Measurements from ENCODE around the gene ZNF354B. TPM values are rescaled to one million over a fixed set of nuclear protein-coding genes. Genes with fewer than 3 reads are reported as not detected.

The ZNF354B gene
- total and polyA plus RNA-seq, 2 of the 13 experiments (the other 11 are each of a cell fraction or from before 2014, with no cell fraction given) = 7.8 to 10.3 TPM

DNA sequence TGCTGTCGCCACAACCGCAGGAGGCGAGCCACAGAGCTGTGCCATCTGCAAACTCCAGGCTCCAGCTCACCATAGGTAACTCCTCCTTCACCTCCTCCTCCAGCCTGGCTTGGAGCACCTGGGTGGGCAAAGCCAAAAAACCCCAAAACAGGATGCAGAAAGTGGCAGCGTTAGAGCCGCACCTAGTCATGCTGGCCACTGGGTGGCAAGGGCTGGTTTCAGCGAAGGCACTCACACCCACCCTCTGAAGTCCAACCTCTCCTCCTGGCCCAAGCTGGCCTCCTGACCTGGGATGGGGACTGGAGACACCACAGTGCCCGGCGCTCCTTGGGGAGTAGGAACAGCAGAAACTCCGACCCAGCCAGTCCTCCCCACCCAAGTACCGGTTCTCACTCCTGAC, 28.7 kb upstream of the ZNF354B start (continued):
- TF ChIP-seq, protein P1, sequence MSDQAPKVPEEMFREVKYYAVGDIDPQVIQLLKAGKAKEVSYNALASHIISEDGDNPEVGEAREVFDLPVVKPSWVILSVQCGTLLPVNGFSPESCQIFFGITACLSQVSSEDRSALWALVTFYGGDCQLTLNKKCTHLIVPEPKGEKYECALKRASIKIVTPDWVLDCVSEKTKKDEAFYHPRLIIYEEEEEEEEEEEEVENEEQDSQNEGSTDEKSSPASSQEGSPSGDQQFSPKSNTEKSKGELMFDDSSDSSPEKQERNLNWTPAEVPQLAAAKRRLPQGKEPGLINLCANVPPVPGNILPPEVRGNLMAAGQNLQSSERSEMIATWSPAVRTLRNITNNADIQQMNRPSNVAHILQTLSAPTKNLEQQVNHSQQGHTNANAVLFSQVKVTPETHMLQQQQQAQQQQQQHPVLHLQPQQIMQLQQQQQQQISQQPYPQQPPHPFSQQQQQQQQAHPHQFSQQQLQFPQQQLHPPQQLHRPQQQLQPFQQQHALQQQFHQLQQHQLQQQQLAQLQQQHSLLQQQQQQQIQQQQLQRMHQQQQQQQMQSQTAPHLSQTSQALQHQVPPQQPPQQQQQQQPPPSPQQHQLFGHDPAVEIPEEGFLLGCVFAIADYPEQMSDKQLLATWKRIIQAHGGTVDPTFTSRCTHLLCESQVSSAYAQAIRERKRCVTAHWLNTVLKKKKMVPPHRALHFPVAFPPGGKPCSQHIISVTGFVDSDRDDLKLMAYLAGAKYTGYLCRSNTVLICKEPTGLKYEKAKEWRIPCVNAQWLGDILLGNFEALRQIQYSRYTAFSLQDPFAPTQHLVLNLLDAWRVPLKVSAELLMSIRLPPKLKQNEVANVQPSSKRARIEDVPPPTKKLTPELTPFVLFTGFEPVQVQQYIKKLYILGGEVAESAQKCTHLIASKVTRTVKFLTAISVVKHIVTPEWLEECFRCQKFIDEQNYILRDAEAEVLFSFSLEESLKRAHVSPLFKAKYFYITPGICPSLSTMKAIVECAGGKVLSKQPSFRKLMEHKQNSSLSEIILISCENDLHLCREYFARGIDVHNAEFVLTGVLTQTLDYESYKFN (CRISPR knock-in tag; conservative IDR thresholded peaks at IDR 0.05) = no peak
- TF ChIP-seq ZNF367 (CRISPR knock-in tag; IDR thresholded peaks at IDR 0.05; ENCODE audit: borderline replicate concordance) (no peak), ZNF317 (CRISPR knock-in tag; IDR thresholded peaks at IDR 0.05) (no peak), ZNF652 (CRISPR knock-in tag; IDR thresholded peaks at IDR 0.05; ENCODE audit: borderline replicate concordance, low read depth) (no peak), ATF7 (IDR thresholded peaks at IDR 0.05) (no peak), ATF7 (CRISPR knock-in tag; IDR thresholded peaks at IDR 0.05) (no peak)

DNA sequence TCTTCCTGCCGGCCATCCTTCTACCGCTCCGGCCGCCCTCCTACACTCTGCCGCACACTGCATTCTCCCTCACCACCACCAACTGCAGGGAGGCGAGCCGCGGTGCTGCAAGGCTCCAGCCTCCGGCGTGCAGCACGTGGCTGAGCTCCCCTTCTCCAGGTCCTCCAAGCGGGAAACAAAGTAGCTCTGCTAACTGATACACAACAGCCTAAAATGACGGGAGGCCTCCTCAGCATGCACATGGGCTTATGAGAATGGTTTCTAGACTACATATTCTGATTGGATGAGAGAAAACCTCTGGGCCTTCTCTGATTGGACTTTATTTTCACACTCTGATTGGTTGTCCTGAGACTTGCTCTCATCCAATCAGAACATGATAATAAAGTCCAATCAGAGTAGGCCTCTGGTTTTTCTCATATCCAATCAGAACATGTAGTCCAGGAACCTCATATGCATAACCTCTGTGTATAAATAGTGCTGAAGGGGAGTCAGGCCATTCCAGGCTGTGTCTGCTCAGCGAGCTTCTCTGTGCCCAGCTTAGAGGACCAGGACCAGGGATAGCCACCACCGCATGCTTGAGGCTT, 27.0 kb upstream of the ZNF354B start:
- H3K4me2 ChIP-seq (ENCODE audit: low read depth, low read length) = no peak overlapping the region
- no peaks in the 10 kb centered on the region for H3K4me1 ChIP-seq (ENCODE audit: insufficient read depth, low read length)
- FAIRE-seq (no peak), DNase-seq (ENCODE audit: low spot score) (no peak), ATAC-seq (no peak)
- H3K4me3 ChIP-seq (replicated peaks in 1 of 3; ENCODE audit: insufficient read depth in 1 of 3, low read depth in 2 of 3, low read length in 3 of 3) = no peak overlapping the region
- BruUV-seq (replicated peaks) = no TSS peak
- no peak overlapping the region for H3K9ac ChIP-seq (ENCODE audit: insufficient read depth, low read depth, low read length)
- intact Hi-C loops (cut with micrococcal nuclease; ENCODE audit: unreplicated experiment) (no loop called here), in situ Hi-C loops (cut with HindIII; ENCODE audit: extremely low pct_ligation_motif_present, low pct_unique_long_range_greater_than_20kb) (no loop called here)
- no peaks in the 10 kb centered on the region for H3K79me2 ChIP-seq (ENCODE audit: insufficient read depth, low read length)
- H3K9me3 ChIP-seq (ENCODE audit: low read length) = no peaks in the 10 kb centered on the region
- CTCF ChIA-PET (ENCODE audit: low intra/inter-chr PET ratio, low total read pairs) = no interaction called here
- POLR2A ChIA-PET = no interaction called here
- H3K27ac ChIP-seq (ENCODE audit: extremely low read length, insufficient read depth, low read length) = no peak overlapping the region
- peaks cover 0 to 5% of the 10 kb centered on the region in 2 experiments; a peak in 1 of 5 replicates for H3K27me3 ChIP-seq (ENCODE audit: control insufficient read depth in 1 of 2, insufficient read depth in 2 of 2, low read length in 2 of 2)
- H4K20me1 ChIP-seq (ENCODE audit: insufficient read depth, low read length) = no peaks in the 10 kb centered on the region
- no peak overlapping the region for H2AFZ ChIP-seq (ENCODE audit: low read length)
- no peaks in the 10 kb centered on the region for H3K36me3 ChIP-seq (replicated peaks in 1 of 2; ENCODE audit: control insufficient read depth in 1 of 2, insufficient read depth in 2 of 2, low read length in 2 of 2)
- no peak for TF ChIP-seq U2AF2 (IDR thresholded peaks at IDR 0.05; ENCODE audit: low read depth, low read length)
- TF ChIP-seq GATA4 (IDR thresholded peaks at IDR 0.05; ENCODE audit: borderline replicate concordance, low read depth) = no peak
- TF ChIP-seq KLF16 (CRISPR knock-in tag; IDR thresholded peaks at IDR 0.05) = no peak
- TF ChIP-seq ZNF12 (CRISPR knock-in tag; IDR thresholded peaks at IDR 0.05) = no peak
- no peak for TF ChIP-seq ZNF784 (CRISPR knock-in tag; IDR thresholded peaks at IDR 0.05; ENCODE audit: borderline replicate concordance)
- no peak for TF ChIP-seq ZNF430 (CRISPR knock-in tag; IDR thresholded peaks at IDR 0.05)
- TF ChIP-seq PRMT3 (CRISPR knock-in tag; IDR thresholded peaks at IDR 0.05; ENCODE audit: borderline replicate concordance, low read depth) = no peak
- no peak for TF ChIP-seq HNRNPLL (IDR thresholded peaks at IDR 0.05; ENCODE audit: low read depth, low read length, poor library complexity, severe bottlenecking)
- WGBS (ENCODE audit: low lambda C conversion rate) = 83% methylated on average over 15 of the region's 15 CpGs

Measured in HepG2 (cell line).